ENCODE data around the gene TBL1X.
"Not testable (repeated sequence)": the region's sequence is repeated elsewhere in the genome, so short reads cannot be mapped to it uniquely, and the experiment has no call there.

Gene TBL1X

DNA sequence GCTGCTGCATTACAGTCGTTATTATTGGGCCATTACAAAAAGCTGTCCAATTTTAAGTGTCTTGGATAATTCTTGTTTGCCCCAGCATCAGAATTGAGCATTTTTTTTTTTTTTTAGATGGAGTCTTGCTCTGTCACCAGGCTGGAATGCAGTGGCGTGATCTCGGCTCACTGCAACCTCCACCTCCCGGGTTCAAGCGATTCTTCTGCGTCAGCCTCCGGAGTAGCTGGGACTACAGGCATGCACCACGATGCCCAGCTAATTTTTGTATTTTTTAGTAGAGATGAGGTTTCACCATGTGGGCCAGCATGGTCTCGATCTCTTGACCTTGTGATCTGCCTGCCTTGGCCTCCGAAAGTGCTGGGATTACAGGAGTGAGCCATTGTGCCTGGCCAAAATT is 71.3 kb downstream of the TBL1X start:
- not testable (repeated sequence) for DNase-seq (ENCODE audit: low read depth)

DNA sequence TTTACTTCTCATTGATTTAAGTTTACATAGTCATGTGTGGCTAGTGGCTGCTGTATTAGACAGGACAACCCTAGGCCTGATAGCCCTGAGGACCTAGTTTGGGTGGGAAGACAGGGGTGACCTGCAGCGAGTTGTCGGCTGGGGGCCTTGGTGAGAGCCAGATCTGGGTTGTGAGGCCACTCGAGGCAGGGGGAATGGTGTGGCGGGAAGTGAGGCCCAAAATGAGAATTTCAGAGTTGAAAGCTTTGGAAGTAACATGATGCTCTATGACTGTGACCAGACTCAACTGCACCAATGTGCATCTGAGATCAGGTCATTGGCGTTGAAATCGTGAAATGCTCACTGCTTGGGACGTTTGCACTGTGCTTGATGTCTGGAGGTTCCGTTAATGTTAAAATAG is 72.9 kb downstream of the TBL1X start:
- DNase-seq (ENCODE audit: low read depth) = no peak

DNA sequence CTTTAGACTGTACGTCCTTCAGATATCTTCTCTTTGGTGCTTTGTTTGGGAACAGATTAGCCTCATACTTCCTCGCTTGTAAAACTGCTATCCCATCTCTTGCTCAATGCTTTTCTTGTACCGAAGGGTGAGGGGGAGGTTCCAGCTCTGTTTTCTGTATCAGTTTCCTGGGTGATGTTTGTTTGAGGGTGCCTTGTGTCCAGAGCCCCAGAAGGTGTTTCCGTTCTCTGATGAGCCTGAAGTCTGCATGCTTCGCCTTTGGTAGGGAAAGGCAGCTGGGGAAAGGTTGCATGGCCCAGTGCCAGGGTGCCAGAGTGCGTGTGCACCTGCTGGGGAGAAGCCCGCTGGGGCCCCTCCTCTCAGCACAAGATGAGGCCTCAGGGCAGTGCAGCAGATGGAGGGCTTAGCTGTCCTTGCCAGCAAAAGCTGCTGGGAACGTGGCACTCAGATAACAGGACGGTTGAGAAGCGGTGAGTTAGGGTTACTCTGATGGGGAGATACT is 73.7 kb downstream of the TBL1X start:
- DNase-seq (ENCODE audit: low read depth) = no peak

DNA sequence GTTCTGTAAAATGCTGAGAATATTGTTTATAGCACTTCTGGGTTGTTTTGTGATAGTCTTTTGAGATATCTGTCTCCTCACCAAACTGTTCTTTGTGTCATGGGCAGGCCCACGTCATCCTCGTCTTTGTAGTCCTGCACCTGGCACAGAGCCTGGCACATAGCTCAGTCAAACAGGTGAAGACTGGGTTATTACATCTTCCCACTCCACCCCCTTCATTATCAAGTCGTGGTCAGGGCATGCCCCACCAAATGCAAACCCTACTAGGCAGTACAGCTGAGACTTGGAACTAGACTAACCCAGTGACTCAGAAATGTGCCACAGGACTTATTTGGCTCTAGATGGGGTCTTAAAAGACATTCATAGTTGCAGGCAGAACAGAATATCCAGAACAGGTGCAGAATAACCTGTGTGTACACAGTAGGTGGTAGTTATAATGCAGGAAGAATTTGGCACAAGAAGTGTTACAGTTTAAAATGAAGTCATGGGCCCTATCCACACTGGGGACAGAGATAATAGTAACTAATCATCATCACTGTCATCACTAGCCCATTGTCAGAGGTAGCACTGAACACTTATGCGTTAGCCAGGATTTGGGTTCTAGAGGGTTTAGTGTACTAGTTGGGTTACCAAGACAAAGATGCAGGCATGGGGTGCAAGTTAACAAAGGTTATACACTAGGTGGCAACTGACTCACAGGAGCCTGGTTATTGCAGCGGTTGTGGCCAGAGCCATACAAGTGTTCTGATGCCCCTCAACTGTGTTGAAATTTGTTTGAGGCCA is 74.9 kb downstream of the TBL1X start:
- DNase-seq (ENCODE audit: low read depth) = no peak

DNA sequence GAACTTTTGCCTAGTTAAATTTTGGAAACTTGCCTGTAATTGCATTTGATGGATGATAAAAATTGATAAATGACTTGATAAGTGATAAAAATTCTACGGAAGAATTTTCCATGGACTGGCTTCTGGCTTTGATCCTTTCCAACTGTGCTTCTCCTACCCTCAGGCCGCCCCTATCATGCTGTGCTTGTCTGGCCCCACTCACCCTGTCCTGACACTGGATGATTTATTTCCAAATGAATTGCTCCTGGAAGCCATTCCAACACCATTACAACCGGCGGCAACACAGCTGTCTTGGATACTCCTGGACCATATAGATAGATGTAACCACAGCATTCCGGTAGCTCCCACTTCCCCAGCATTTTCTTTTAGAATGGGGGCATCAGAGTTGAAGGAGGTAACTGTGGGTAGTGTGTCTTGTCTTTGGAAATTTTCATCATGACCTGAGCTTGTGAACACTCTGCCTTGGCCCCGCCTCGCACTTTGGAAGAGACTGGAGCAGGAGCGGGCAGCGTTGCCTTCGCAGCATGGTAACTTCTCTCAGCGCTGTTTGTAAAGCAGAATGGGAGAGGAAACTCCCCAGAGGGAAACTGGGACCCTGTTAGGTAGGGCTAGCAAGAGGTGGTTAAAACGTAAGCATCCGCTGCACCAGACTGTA is 77.4 kb downstream of the TBL1X start:
- DNase-seq (ENCODE audit: low read depth) = no peak

DNA sequence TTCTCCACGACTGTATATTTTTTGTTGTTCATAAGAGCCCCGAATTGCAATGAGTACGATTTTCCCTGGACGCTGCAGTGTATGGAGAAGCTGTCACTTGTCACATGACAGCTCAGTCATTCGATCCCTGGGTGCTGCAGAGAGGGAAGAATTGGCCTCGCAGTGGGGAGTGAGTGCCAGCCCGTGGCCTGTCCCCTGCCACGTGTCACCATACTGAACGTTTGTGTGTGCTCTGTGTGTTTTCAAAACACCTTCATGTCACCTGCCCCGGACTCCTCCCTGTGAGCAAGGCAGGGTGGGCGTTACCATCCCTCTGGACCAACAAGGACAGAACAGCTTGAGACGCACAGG is 77.9 kb downstream of the TBL1X start:
- no peak for DNase-seq (ENCODE audit: low read depth)

DNA sequence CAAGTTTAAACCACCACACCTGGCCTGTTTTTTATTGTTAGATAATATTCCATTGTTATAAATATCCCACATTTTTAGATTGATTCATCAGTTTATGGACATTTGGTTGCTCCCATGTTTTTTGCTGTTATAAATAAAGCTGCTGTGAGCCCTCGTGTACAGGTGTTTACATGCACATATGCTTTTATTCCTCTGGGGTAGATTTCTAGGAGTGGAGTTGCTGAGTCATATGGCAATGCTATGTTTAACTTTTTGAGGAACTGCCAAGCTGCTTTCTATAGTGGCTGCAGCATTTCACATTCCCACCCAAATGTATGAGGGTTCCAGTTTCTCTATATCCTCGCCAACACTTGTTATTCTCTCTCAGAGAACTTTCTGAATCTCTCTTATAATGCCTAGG is 90.5 kb downstream of the TBL1X start:
- no peak for DNase-seq (ENCODE audit: low read depth)

DNA sequence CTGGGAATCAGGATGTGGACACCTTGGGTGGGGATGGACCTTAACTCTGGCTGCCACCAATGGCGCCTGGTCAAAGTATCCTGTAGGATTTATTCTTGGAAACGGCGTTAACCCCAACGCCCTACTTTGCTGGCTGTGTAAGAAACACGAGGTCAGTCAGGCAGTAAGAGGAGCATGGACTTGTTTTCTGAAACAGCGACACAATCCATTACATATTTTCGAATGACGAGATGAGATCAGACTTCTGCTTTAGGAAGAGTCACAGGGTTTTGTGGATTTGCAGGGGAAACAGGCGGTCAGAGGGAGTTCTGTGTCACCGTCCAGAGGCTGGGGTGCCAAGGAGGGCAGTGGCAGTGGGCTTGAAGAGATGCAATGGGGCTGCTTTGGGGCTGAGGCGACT is 92.2 kb downstream of the TBL1X start:
- no peak for DNase-seq (ENCODE audit: low read depth)

DNA sequence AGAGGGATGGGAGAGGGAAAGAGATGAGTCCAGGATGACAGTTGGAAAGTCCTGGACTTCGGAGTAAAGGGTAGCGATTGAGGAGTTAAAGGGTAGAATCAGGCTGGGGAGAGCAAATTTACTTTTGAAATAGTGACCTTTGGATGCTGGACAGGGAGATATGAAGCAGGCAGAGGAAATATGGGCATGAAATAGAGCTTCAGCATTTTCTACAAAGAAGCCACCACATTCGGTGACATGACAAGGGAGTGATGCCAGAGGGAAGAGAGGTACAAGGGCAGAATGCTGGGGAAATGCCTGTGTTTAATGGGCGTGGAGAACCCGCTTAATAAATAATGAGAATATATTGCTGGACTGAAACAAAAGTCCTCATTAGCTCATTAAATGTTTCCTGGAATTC is 92.7 kb downstream of the TBL1X start:
- no peak for DNase-seq (ENCODE audit: low read depth)

DNA sequence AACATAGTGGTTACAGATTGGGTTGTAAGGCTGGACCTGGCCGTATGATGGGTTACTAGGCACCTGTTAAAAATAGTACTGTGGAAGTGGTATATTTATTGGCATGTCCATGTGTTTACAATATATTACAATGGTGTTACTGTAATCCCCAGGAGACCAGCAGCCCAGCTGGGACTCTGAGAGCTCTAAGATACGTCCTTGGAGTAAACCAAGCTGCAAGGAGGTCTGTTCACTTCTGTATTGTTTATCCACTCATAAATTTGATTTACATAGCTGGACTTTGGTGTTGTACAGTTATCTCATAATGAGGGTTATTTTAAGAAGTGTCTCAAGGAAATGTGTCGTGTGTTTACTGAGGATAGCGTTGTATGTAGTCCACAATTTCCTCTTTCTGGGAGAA is 93.8 kb downstream of the TBL1X start:
- DNase-seq (ENCODE audit: low read depth) = no peak

DNA sequence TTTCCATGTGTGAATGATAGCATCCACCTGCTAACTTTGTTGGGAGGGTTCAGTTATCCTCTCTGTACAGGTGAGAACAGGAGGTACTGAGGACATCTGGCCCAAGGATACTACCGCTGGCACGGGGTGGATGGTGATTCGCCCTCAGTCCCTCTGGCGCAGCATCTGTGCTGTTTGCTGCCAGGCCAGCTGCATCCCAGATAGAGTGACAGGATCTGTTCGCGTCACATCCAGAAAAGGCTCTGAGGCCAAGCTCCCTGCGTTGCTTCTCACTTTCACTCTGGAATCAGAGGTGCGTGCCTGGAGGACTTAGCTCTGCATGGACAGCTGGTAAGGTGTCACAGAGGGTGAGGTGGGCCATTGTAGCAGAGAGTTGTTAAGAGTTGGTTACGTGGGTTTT is 95.4 kb downstream of the TBL1X start:
- no peak for DNase-seq (ENCODE audit: low read depth)

DNA sequence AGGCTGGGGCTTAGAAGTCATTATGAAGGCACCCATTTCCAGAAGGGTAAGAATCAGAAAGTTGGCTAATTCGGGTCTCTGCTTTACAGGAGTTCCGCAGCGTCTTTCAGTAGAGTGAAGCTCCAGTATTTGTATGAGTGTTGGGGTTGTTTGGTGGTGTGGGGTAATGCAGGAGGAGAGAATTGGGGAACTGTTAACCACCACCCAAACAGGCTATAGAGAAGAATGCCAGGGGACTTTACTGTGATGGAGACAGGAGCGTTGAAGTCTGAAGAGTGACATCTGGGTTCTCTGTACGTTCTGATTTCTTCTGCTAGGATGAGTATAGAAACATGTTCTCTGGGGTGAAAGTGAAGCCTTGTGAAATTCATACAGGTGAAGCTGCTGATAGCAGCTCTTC is 96.3 kb downstream of the TBL1X start:
- DNase-seq (ENCODE audit: low read depth) = no peak

DNA sequence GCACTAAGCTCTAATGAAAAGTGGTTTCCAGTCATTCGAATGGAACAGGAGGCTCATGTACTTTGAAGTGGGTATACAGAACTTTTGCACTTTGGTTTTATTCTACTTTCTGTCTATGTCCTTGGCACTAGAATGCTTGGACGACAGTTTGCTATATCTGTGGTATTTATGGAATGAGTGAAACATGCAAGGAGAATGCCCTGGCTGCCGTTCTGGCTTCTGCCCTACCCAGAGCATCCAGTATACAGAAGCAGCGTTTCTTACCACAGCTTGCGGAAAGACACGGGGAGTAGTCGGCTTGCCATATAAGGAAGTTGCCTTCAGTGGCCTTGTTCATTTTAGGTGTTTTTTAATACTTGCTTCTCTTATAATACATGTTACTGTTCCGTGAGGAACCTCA is 98.0 kb downstream of the TBL1X start:
- DNase-seq (ENCODE audit: low read depth) = no peak

DNA sequence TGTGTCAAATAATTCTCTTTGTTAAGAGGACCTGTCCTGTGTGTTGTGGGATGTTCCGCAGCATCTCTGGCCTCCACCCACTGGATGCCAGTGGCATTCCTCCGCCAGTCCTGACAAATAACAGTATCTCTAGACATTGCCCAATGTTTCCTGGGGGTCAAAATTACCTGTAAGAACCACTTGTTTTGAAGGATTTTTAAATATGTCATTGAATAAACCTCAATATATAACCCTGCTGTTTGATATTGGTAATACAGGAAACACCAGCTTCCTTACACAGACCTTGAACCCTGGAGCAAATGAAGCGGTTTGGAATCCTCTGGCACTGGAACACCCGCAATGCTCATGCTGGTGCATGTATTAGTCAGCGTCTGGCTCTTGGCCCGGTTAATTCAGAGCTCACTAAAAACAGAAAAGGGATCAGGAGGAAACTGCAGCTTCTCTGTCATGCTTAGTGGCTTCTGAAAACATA is 101.3 kb downstream of the TBL1X start:
- DNase-seq (ENCODE audit: low read depth) = no peak

DNA sequence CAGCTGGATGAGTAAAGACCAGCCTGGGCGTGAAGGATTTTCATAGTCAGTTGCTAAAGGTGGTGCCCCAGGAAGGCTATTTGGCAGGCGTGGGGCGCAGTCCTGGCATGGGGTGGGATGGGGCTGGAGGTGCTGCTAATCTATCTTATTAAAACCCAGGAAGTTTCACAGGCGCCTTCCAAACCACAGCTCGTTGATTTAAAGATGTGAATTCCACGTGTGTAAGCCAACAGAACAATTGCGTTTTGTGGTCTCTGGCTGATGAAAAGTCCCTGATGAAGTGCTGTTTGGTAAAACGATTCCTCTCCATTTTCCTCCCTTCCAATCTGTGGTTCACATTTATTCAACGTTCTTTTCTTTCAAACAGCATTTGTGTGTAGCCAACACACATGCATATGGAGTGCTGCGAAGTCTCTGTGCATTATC is 105.0 kb downstream of the TBL1X start:
- no peak for DNase-seq (ENCODE audit: low read depth)

DNA sequence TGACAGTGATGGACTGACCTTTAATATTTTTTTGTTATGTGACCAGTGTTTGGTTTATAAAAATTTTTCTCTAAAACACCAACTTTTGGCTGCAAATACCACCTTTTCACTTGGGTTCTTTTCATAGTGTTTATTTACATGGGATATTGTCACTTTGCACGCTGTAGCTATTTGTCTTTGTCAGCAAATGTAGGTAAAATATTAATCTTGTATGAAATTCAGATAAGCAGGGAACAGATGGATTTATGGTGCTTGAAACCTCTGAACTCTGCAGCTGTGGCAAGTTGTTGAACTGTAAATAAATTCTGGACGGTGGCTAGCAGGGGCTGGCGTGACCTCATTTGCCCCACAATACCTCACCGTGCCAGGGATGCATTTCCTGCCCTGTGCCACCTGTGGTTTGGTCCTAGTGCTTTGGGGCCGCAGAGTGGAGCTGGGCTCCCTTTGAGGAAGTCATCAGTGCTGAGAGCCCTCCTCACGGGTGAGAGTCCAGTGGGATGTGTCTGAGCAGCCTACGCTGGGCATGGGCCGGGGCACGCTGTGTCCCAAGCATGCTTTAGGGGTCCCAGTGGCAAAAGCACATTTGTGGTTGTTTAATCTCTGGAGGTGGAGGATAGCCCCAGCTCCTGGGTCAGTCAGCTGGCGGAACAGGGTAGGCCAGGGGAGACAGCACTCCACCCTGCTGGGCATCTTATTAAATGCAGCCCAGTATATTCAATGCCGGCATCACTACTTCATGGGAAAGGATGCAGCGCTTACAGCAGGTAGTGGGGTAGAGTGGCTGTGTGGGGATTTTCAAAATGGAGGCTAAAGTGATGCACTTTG is 108.6 kb downstream of the TBL1X start:
- no peak for DNase-seq (ENCODE audit: low read depth)

DNA sequence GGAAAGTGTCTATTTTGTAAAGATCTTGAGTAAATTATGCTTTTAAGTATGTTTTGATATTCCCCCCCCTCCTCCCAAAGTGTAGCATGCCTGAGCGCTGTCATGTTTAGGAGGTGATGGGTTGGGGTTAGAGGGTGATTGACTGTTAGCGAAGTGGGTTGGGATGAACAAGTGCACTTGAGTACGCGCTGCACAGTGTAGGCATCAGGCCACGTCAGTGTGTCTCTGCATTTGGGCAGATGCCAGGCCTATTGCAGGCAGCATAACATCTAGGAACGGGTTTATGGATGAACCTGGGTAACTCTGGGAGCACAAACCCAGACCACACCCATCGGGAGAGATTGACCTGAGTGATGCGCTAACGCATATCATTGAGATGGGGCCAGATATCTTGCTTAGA is 111.2 kb downstream of the TBL1X start:
- no peak for DNase-seq (ENCODE audit: low read depth)

DNA sequence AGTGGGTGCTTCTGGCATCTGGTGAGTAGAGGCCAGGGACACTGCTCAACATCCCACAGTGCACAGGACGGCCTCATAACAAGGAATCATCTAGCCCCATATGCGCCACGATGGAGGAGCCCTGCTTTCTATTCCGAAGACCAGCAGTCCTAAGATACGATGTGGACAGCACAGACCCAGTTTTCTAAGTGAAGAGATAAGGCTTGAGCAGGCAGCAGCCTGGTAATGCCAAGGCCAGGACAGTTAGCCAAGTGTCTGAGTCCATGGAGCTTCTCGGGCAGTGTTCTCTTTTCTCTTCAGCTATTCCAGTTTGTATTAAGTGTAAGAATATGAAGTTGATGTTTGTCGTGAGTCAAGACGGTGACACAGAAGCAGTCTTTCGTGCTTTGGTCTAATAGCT is 112.7 kb downstream of the TBL1X start:
- DNase-seq (ENCODE audit: low read depth) = no peak

DNA sequence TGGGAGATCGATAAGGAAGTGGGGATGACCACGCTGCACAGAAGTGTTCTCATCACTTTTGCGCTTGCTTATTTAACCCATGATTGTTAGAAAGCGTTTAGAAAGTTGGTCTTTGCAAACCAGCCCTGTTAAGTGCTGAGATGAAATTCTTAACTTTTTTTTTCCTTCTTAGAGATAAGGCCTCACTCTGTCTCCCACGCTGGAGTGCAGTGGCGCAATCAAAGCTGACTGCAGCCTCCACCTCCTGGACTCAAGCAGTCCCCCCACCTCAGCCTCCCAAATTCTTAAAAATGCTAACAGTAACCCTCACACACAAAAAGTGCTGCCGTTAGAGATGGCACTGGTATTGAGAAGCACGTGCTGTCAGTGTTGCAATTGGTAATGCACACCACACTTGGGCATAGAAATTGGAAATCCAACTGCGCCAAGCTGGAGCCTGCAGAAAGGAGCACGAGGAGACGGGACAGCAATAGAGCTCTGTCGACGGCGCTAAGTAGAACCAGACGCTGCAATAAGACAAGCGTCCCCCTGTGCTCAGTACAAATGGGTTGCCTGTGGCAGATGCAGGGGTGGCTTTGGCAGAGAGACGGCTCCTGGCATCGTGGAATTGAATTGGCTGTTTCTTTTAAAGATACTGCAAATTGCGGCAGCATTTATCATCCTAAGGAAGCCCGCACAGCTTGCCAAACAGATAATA is 113.4 kb downstream of the TBL1X start:
- no peak for DNase-seq (ENCODE audit: low read depth)

DNA sequence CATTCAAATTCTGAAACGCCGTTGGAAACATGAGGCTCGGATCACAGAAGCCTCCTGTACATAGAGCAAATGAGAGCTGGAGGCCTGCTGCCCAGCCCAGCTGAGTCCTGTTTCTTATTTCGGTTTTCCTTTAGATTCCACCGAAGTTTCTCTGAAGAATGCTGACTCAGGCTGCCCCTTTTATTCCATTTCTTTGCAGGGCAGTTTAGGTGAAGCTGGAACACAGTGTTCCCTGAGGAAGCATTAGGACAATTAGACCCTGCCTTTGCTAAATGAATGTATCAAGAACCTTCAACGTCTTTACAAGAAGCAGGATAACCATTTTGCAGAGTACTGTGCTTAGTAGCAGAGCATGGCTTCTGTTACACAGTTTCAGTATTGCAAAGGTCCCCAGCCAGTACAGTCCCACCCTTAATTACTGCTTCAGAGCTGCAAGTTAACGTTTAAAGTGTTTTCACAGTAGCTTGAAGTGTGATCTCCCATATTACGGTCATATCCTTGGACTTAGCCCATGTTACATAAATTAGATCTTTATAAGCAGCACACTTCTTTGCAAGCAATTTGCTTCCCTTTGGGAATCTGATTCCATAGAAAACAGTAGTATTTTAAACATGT is 117.0 kb downstream of the TBL1X start:
- DNase-seq (ENCODE audit: low read depth) = no peak

DNA sequence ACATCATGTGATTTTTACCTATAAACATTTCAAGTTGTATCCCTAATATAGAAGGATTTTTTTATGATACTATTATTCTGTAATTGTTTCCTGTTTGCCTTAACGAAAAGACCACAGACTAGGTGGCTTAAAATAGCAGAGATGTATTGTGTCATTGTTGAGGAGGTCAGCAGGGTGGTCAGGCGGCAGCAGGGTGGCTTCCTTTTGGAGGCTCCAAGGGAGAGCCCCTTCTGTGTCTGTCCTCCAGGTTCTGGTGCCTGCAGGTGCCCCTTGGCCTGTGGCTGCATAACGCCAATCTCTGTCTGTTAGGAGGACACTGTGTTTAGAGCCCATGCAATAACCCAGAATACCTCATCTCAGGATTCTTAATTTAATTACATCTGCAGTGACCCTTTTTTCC is 118.1 kb downstream of the TBL1X start:
- DNase-seq (ENCODE audit: low read depth) = no peak

DNA sequence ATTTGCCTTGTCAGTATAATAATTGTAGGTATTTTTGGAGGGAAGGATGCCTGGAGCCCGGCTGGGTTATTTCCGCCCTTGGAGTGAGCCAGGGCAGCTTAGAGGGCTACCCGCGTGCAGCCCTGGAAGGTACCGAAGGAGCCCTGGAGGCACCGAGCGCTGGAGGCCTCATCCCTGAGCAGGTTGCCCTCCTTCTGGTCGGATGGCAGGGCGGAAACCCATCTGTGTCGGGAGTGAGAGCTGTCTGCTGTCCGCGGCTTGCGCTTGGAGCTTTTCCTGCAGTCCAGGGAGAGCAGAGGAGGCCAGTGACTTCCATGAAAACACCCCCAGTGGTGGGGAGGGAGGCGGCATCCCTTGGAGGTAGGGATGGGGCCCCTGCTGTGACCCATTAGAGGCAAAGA is 122.1 kb downstream of the TBL1X start:
- DNase-seq (ENCODE audit: low read depth) = no peak
